ENCODE measurements around the gene TMEM163.

The TMEM163 gene

GRCh38 chr2:134527381-134527780 is 191.4 kb downstream of the TMEM163 start:
- Mint-ChIP-seq H3K4me1 (peaks cover 26% of the 10 kb centered on the region), H3K4me3 (no peak overlapping the region), H3K9me3 (no peaks in the 10 kb centered on the region), H3K27me3 (ENCODE audit: low read depth, poor library complexity) (peaks cover 7% of the 10 kb centered on the region), H3K27ac (no peak overlapping the region), H3K36me3 (ENCODE audit: low read depth) (no peaks in the 10 kb centered on the region)
- no peak for DNase-seq
- TF ChIP-seq CTCF (IDR thresholded peaks at IDR 0.05), result no peak

- no peaks in the 10 kb centered on the region for H3K36me3 Mint-ChIP-seq (ENCODE audit: low read depth)
- peak; percentile 10 for DNase-seq
- no peak for TF ChIP-seq CTCF (IDR thresholded peaks at IDR 0.05)
- H3K4me1 Mint-ChIP-seq, result peaks cover 19% of the 10 kb centered on the region
- H3K27me3 Mint-ChIP-seq (ENCODE audit: low read depth, poor library complexity), result no peaks in the 10 kb centered on the region
- peak overlapping the region; percentile 6 for H3K27ac Mint-ChIP-seq
- H3K9me3 Mint-ChIP-seq, result no peaks in the 10 kb centered on the region
- no peak overlapping the region for H3K4me3 Mint-ChIP-seq
Observed at GRCh38 chr2:134522496-134523455, 196.0 kb downstream of the TMEM163 start.

- no peak for DNase-seq
- H3K4me1 Mint-ChIP-seq, result peaks cover 12% of the 10 kb centered on the region
- no peaks in the 10 kb centered on the region for H3K9me3 Mint-ChIP-seq
- H3K36me3 Mint-ChIP-seq (ENCODE audit: low read depth), result no peaks in the 10 kb centered on the region
- peaks cover 2% of the 10 kb centered on the region for H3K27me3 Mint-ChIP-seq (ENCODE audit: low read depth, poor library complexity)
- no peak for TF ChIP-seq CTCF (IDR thresholded peaks at IDR 0.05)
- no peak overlapping the region for H3K27ac Mint-ChIP-seq
- no peak overlapping the region for H3K4me3 Mint-ChIP-seq
Observed at GRCh38 chr2:134518101-134518500, 200.7 kb downstream of the TMEM163 start.

GRCh38 chr2:134515137-134515536 is 203.7 kb downstream of the TMEM163 start:
- Mint-ChIP-seq H3K27ac (no peak overlapping the region), H3K9me3 (no peaks in the 10 kb centered on the region), H3K4me3 (no peak overlapping the region), H3K4me1 (peaks cover 7% of the 10 kb centered on the region), H3K36me3 (ENCODE audit: low read depth) (no peaks in the 10 kb centered on the region), H3K27me3 (ENCODE audit: low read depth, poor library complexity) (peaks cover 2% of the 10 kb centered on the region)
- TF ChIP-seq CTCF (IDR thresholded peaks at IDR 0.05), result no peak
- DNase-seq, result no peak

GRCh38 chr2:134513465-134513804 is 205.4 kb downstream of the TMEM163 start:
- peaks cover 7% of the 10 kb centered on the region for H3K4me1 Mint-ChIP-seq
- no peak for TF ChIP-seq CTCF (IDR thresholded peaks at IDR 0.05)
- peaks cover 2% of the 10 kb centered on the region for H3K27me3 Mint-ChIP-seq (ENCODE audit: low read depth, poor library complexity)
- H3K36me3 Mint-ChIP-seq (ENCODE audit: low read depth), result no peaks in the 10 kb centered on the region
- H3K27ac Mint-ChIP-seq, result no peak overlapping the region
- no peaks in the 10 kb centered on the region for H3K9me3 Mint-ChIP-seq
- H3K4me3 Mint-ChIP-seq, result no peak overlapping the region
- no peak for DNase-seq

Measured in nephron progenitor cell (in vitro differentiated cells).